OCI-LY7 (cell line): Measurements from ENCODE around the gene TMEM209.

Experiments
- EZH2phosphoT487 ChIP-seq: fragments of 200-600 bp; sonication (generic); IDR thresholded peaks from 2 replicates; pipeline ENCODE4 v1.6.1; 2018; ENCODE audit warnings: low read depth, borderline replicate concordance, mild to moderate bottlenecking, mixed run types, antibody characterized with exemption, low read length, moderate library complexity, mixed read lengths
- TF ChIP-seq, protein P1 (sequence below): fragments of 200-600 bp; sonication (generic); conservative IDR thresholded peaks from 2 replicates; pipeline ENCODE4 v1.5.1; 2014; ENCODE audit warnings: mild to moderate bottlenecking, antibody characterized with exemption, low read length, moderate library complexity, mixed read lengths

DNA sequence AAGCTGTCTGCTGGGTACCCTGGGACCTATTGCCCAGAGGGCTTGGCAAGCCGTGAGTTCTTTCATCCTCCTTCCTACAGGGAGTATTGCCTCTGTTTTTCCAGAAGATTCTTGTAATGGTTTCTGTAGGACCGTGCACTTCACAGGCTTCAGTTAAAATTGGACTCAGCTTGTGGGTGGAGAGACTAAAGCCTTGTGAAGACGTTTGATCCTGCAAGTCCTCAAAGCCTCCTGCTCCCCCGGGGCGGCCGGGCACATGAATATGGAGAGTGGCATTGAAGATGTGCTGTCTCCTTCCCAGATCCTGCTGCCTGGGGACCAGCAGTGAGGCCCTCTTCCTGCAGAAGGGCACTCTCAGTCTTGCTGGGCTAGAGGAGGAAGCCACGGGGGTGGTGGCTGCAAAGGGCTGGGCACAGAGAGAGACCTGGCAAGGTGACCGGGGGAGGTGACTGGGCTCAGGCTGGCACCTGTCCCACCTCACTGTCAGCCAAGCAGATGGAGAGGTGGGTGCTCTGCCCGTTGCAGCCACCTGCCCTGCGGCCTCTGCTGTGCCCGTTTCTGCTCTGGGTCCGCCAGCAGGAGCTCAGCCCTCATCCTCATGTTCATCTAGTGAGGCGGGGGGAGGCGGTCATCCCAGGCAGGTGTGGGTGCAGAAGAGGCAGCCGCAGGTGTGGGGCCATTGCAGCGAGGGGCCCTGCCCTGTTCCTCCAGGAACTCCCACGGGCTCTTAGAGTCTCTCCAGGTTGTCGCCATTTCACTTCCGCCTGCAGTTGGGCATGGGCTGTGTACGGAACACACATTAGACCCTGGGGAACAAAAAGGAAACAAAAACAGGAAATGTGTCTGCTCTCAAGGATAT, 55.7 kb downstream of the TMEM209 start:
- TF ChIP-seq, protein P1, sequence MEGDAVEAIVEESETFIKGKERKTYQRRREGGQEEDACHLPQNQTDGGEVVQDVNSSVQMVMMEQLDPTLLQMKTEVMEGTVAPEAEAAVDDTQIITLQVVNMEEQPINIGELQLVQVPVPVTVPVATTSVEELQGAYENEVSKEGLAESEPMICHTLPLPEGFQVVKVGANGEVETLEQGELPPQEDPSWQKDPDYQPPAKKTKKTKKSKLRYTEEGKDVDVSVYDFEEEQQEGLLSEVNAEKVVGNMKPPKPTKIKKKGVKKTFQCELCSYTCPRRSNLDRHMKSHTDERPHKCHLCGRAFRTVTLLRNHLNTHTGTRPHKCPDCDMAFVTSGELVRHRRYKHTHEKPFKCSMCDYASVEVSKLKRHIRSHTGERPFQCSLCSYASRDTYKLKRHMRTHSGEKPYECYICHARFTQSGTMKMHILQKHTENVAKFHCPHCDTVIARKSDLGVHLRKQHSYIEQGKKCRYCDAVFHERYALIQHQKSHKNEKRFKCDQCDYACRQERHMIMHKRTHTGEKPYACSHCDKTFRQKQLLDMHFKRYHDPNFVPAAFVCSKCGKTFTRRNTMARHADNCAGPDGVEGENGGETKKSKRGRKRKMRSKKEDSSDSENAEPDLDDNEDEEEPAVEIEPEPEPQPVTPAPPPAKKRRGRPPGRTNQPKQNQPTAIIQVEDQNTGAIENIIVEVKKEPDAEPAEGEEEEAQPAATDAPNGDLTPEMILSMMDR: no peak
- TF ChIP-seq EZH2phosphoT487: no peak
